IMR-90 (cell line): ENCODE results near the gene MSX1. TPM values are rescaled to one million over a fixed set of nuclear protein-coding genes. Genes with fewer than 3 reads are reported as not detected.

Experiments used
- ATAC-seq: fragments of 200-7000 bp; cut with Tn5 transposase; 2 replicates; pipeline ENCODE4 v1.9.1; 2020; ENCODE audit warnings: low read depth, mild to moderate bottlenecking, moderate library complexity
- BruUV-seq: library from RNA; stranded (reverse); fragments of 400-500 nt; replicated peaks from 2 replicates; lab custom pipeline; 2021; lab: Mats Ljungman, UMichigan
- CTCF ChIA-PET: fragments of 300-600 bp; formaldehyde crosslinking; extraction: SDS; loops from one replicate; lab custom pipeline; 2021; ENCODE audit warnings: antibody characterized with exemption; lab: Yijun Ruan, JAX
- POLR2A ChIA-PET: fragments of 300-600 bp; sonication (Branson Sonifier 250); formaldehyde crosslinking; loops from one replicate; lab custom pipeline; 2022; ENCODE audit warnings: antibody characterized with exemption; ENCODE audit not compliant: unreplicated experiment; lab: Charles Lee
- DNase-seq: peaks from one replicate; pipeline ENCODE4 v3.0.0; 2013
- H2AFZ ChIP-seq: replicated peaks from 2 replicates; pipeline ENCODE3; 2013; ENCODE audit warnings: low read length, mild to moderate bottlenecking; ENCODE audit not compliant: poor library complexity
- H2AK5ac ChIP-seq: 2 replicates; pipeline ENCODE4 v1.6.1; 2013; ENCODE audit warnings: low read depth, low read length, inconsistent platforms
- H2AK9ac ChIP-seq: replicated peaks from 2 replicates; pipeline ENCODE3; 2013; ENCODE audit warnings: mild to moderate bottlenecking, low read depth, low read length, moderate library complexity; ENCODE audit not compliant: poor library complexity
- H2BK120ac ChIP-seq: 2 replicates; pipeline ENCODE4 v1.6.1; 2013; ENCODE audit warnings: low read depth, low read length, inconsistent platforms
- H2BK15ac ChIP-seq: 3 replicates; pipeline ENCODE4 v1.6.1; 2013; ENCODE audit warnings: low read depth, low read length, inconsistent platforms
- H2BK20ac ChIP-seq: 2 replicates; pipeline ENCODE4 v1.6.1; 2013; ENCODE audit warnings: low read depth, mild to moderate bottlenecking, inconsistent platforms, low read length, moderate library complexity
- H2BK5ac ChIP-seq: 2 replicates; pipeline ENCODE4 v1.6.1; 2013; ENCODE audit warnings: mild to moderate bottlenecking, low read depth, low read length, inconsistent platforms; ENCODE audit not compliant: poor library complexity, severe bottlenecking
- H3K14ac ChIP-seq: replicated peaks from 2 replicates; pipeline ENCODE4 v1.6.1; 2013; ENCODE audit warnings: low read depth, low read length, inconsistent platforms
- H3K18ac ChIP-seq: 2 replicates; pipeline ENCODE4 v1.6.1; 2013; ENCODE audit warnings: low read depth, low read length, control low read depth
- H3K23ac ChIP-seq: 2 replicates; pipeline ENCODE4 v1.6.1; 2013; ENCODE audit warnings: low read depth, low read length, inconsistent platforms
- H3K27ac ChIP-seq: 2 replicates; pipeline ENCODE4 v1.5.1; 2013; ENCODE audit warnings: mild to moderate bottlenecking, control low read depth, low read length; ENCODE audit not compliant: insufficient read depth
- H3K27me3 ChIP-seq: 2 replicates; pipeline ENCODE4 v1.6.1; 2013; ENCODE audit warnings: low read length; ENCODE audit not compliant: control insufficient read depth, insufficient read depth
- H3K36me3 ChIP-seq: 2 replicates; pipeline ENCODE4 v1.6.1; 2013; ENCODE audit warnings: low read length, mixed read lengths; ENCODE audit not compliant: control insufficient read depth, insufficient read depth
- H3K4ac ChIP-seq: 2 replicates; pipeline ENCODE4 v1.6.1; 2013; ENCODE audit warnings: low read depth, low read length, inconsistent platforms
- H3K4me1 ChIP-seq: 2 replicates; pipeline ENCODE4 v1.6.1; 2013; ENCODE audit warnings: low read length, mixed read lengths; ENCODE audit not compliant: control insufficient read depth, insufficient read depth
- H3K4me2 ChIP-seq: 2 replicates; pipeline ENCODE4 v1.6.1; 2013; ENCODE audit warnings: low read depth, mild to moderate bottlenecking, control low read depth, low read length, moderate library complexity
- H3K4me3 ChIP-seq: 2 replicates; pipeline ENCODE4 v1.5.1; 2013; ENCODE audit warnings: low read depth, mild to moderate bottlenecking, control low read depth, low read length, moderate library complexity; ENCODE audit not compliant: insufficient read depth
- H3K56ac ChIP-seq: 2 replicates; pipeline ENCODE4 v1.6.1; 2013; ENCODE audit warnings: low read length, inconsistent platforms; ENCODE audit not compliant: insufficient read depth; ENCODE audit errors: extremely low read depth
- H3K79me1 ChIP-seq, 2 experiments: 2 replicates each; pipeline ENCODE4 v1.6.1; 2013; ENCODE audit warnings: low read length in 2 of 2, inconsistent platforms in 1 of 2, low read depth in 1 of 2
- H3K9ac ChIP-seq: 2 replicates; pipeline ENCODE4 v1.6.1; 2013; ENCODE audit warnings: low read depth, low read length, control low read depth
- H3K9me1 ChIP-seq: 2 replicates; pipeline ENCODE4 v1.6.1; 2013; ENCODE audit warnings: low read length, inconsistent platforms; ENCODE audit not compliant: insufficient read depth
- H3K9me3 ChIP-seq: 2 replicates; pipeline ENCODE4 v1.6.1; 2013; ENCODE audit warnings: low read length; ENCODE audit not compliant: control insufficient read depth, insufficient read depth
- H4K20me1 ChIP-seq: 2 replicates; pipeline ENCODE4 v1.6.1; 2013; ENCODE audit warnings: low read length, inconsistent platforms; ENCODE audit not compliant: insufficient read depth
- H4K5ac ChIP-seq: 2 replicates; pipeline ENCODE4 v1.6.1; 2013; ENCODE audit warnings: mild to moderate bottlenecking, low read depth, low read length, control low read depth
- H4K8ac ChIP-seq, 2 experiments: 2 replicates each; pipeline ENCODE4 v1.6.1; 2013; ENCODE audit warnings: low read depth in 2 of 2, low read length in 2 of 2, control low read depth in 1 of 2, inconsistent platforms in 1 of 2
- H4K91ac ChIP-seq: 2 replicates; pipeline ENCODE4 v1.6.1; 2013; ENCODE audit warnings: low read depth, low read length, inconsistent platforms; ENCODE audit not compliant: insufficient read depth
- CHD1 ChIP-seq: IDR thresholded peaks from 2 replicates; pipeline ENCODE4 v1.6.1; 2012; ENCODE audit warnings: low read depth, low read length, improper control_type of control experiment
- ELK1 ChIP-seq: fragments of 150-350 bp; IDR thresholded peaks from 2 replicates; pipeline ENCODE4 v1.6.1; 2016; ENCODE audit warnings: low read depth, mild to moderate bottlenecking, low read length, moderate library complexity, borderline replicate concordance
- POLR2A ChIP-seq: IDR thresholded peaks from 2 replicates; pipeline ENCODE4 v1.6.1; 2012; ENCODE audit warnings: mild to moderate bottlenecking, low read depth, low read length
- RFX5 ChIP-seq: IDR thresholded peaks from 2 replicates; pipeline ENCODE4 v1.8.0; 2012; ENCODE audit warnings: low read depth, mild to moderate bottlenecking, low read length, moderate library complexity
- SMC3 ChIP-seq: fragments of 150-350 bp; IDR thresholded peaks from 2 replicates; pipeline ENCODE4 v1.6.1; 2016; ENCODE audit warnings: low read depth, mild to moderate bottlenecking, antibody characterized with exemption, low read length, moderate library complexity
- USF2 ChIP-seq: fragments of 150-350 bp; IDR thresholded peaks from 2 replicates; pipeline ENCODE4 v1.6.1; 2017; ENCODE audit warnings: mild to moderate bottlenecking, antibody characterized with exemption, low read length, low read depth
- WGBS, 2 experiments: methylation state at CpG; one replicate each; pipeline versions ENCODE4 v1.1.5 to v1.1.7; 2013; ENCODE audit warnings: missing lambda C conversion rate in 2 of 2; ENCODE audit not compliant: insufficient read length in 1 of 2; ENCODE audit errors: extremely low coverage in 2 of 2; 5-methylcytosine and 5-hydroxymethylcytosine counted together
- dilution Hi-C: fragments of 300-500 bp; cut with HindIII; formaldehyde crosslinking; loops from one replicate; pipeline ENCODE4 v1.14.3; 2018; ENCODE audit warnings: low sequenced_read_pairs; ENCODE audit not compliant: unreplicated experiment
- in situ Hi-C: fragments of 300-500 bp; cut with MboI; formaldehyde crosslinking; loops from 3 replicates; pipeline ENCODE4 v1.14.3; 2019; ENCODE audit warnings: low sequenced_read_pairs, inconsistent platforms, mixed read lengths
- intact Hi-C: fragments of 100-400 bp; cut with micrococcal nuclease; formaldehyde crosslinking; loops from 2 replicates; pipeline ENCODE4 v1.10.0; 2022
- polyA plus RNA-seq, 3 experiments: library from polyadenylated mRNA; depleted of rRNA; stranded (reverse); fragments of >200 nt; gene quantifications; 2 replicates each; pipeline ENCODE4 v1.2.3, GENCODE V29; 2012; ENCODE audit warnings: low replicate concordance in 1 of 3
- total RNA-seq: library from RNA; depleted of rRNA; stranded (reverse); fragments of >200 nt; gene quantifications from 2 replicates; pipeline ENCODE4 v1.2.3, GENCODE V29; 2012

The MSX1 gene
- total and polyA plus RNA-seq, 2 of the 4 experiments (the other 2 are of a cell fraction) = 1.1 to 3.9 TPM

GRCh38 chr4:4820739-4821138, 38.7 kb upstream of the MSX1 start:
- H3K4ac ChIP-seq = no peak overlapping the region
- dilution Hi-C loops = no loop called here
- H2AFZ ChIP-seq = no peak overlapping the region
- H3K56ac ChIP-seq = no peak overlapping the region
- H2BK15ac ChIP-seq = no peak overlapping the region
- H4K8ac ChIP-seq = no peak overlapping the region
- intact Hi-C loops = no loop called here
- no peak overlapping the region for H4K91ac ChIP-seq
- in situ Hi-C loops = no loop called here
- H3K36me3 ChIP-seq = no peaks in the 10 kb centered on the region
- no peak for DNase-seq
- TF ChIP-seq USF2 (no peak), SMC3 (no peak), CHD1 (no peak), RFX5 (no peak), POLR2A (no peak), ELK1 (no peak)
- H2BK20ac ChIP-seq = no peak overlapping the region
- no peak overlapping the region for H3K14ac ChIP-seq
- no TSS peak for BruUV-seq
- H3K23ac ChIP-seq = no peak overlapping the region
- no peak overlapping the region for H3K4me3 ChIP-seq
- POLR2A ChIA-PET = no interaction called here
- no peak overlapping the region for H3K27ac ChIP-seq
- no peak overlapping the region for H4K5ac ChIP-seq
- H3K9ac ChIP-seq = no peak overlapping the region
- H3K4me1 ChIP-seq = no peaks in the 10 kb centered on the region
- no peak overlapping the region for H2BK120ac ChIP-seq
- H3K27me3 ChIP-seq = peaks cover 24% of the 10 kb centered on the region
- CTCF ChIA-PET = no interaction called here
- ATAC-seq = no peak
- H3K79me1 ChIP-seq = no peaks in the 10 kb centered on the region
- WGBS, 2 experiments = 29% methylated on average over 2 of the region's 3 CpGs; no CpG with 5 or more reads in 1 of the 2 experiments
- H2AK9ac ChIP-seq = peak overlapping the region; percentile 7
- H4K20me1 ChIP-seq = no peaks in the 10 kb centered on the region
- no peak overlapping the region for H3K18ac ChIP-seq
- no peak overlapping the region for H3K4me2 ChIP-seq
- H3K9me3 ChIP-seq = no peaks in the 10 kb centered on the region; the same call in 1 of the 2 replicates
- H2AK5ac ChIP-seq = no peak overlapping the region
- H3K9me1 ChIP-seq = no peaks in the 10 kb centered on the region
- no peak overlapping the region for H2BK5ac ChIP-seq
